Mucosa of stomach (tissue), 1 donor: ENCODE measurements around the gene CCDC97.

ENCODE experiments used
- H3K27me3 ChIP-seq: one replicate; pipeline ENCODE4 v1.7.0; 2013; ENCODE audit warnings: mild to moderate bottlenecking, low read length; ENCODE audit not compliant: control insufficient read depth, insufficient read depth
- H3K36me3 ChIP-seq: one replicate; pipeline ENCODE4 v1.7.0; 2013; ENCODE audit warnings: low read length; ENCODE audit not compliant: control insufficient read depth, insufficient read depth
- H3K4me1 ChIP-seq: one replicate; pipeline ENCODE4 v1.7.0; 2013; ENCODE audit warnings: mild to moderate bottlenecking, low read length; ENCODE audit not compliant: control insufficient read depth, insufficient read depth
- H3K4me3 ChIP-seq: one replicate; pipeline ENCODE4 v1.7.0; 2013; ENCODE audit warnings: low read length
- H3K9ac ChIP-seq: one replicate; pipeline ENCODE4 v1.7.0; 2013; ENCODE audit warnings: mild to moderate bottlenecking, low read length, moderate library complexity
- H3K9me3 ChIP-seq: one replicate; pipeline ENCODE4 v1.7.0; 2013; ENCODE audit warnings: mild to moderate bottlenecking, low read length, moderate library complexity; ENCODE audit not compliant: control insufficient read depth
- donor health status: Pancreatic carcinoma.

The CCDC97 gene

DNA sequence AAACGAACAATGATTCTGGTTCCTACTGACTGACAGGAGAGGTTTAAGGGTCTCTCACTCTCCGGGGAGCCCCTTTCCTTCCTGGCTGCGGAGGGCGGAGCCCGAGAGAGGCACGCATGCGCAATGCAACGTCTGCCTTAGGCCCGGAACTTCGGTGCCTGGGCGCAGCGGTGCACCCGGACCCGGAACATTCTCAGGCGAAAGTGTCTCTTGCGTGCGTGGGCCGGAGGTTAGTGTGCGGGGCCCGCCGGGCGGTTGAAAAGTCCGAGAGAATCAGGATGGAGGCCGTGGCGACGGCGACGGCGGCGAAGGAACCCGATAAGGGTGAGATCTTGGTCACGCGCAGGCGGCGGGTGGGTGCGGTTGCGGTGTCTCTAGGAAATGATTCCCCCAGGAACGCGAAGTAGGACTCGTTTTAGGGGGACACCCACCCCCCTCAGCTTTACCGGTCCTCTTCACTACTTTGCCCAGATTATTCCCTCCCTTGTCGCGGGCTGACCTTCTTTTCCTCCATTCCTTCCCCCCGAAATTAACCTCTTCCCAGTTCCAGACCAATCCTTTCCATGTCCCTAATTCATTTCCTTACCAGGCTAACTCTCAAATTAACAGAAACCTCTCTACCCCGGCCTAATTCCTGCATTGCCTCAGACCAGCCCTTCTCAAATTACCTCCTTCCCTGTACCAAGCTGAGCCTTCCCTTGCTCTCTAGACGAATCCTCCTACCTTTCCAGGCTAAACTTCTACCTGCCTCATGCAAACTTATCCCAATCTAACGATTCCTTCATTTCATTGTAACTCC lies at the start of gene CCDC97:
Gene CCDC97 (plus strand): TSS at position 140 of the 799 bp plus-strand sequence. CDS start 139 bp downstream, at position 279.
- peaks cover 22% of the 10 kb centered on the region for H3K4me1 ChIP-seq

DNA sequence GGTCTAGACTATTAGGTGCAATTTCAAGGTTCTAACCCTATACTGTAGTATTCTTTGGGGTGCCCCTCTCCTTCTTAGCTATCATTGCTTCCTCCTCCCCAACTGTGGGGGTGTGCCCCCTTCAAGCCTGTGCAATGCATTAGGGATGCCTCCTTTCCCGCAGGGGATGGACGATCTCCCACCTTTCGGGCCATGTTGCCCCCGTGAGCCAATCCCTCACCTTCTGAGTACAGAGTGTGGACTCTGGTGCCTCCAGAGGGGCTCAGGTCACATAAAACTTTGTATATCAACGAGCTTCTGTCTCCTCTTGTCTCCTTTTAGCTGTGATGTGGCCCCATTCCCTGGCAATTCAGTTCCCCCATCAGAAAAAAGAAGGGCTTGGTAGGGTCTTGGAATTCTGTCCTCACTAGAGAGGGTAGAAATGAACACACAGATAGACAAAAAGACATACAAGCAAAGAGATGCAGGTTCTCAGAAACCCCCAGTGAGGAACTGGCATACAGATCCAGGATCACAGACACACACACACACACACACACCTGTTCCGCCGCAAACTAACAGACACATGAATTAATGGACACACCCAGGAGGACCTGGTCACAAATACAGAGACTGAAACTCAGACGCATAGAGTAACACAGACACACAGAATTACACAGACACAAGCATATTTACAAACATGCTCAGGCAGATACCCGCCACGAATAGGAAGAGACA lies 48.3 kb upstream of the CCDC97 start:
- Histone ChIP-seq H3K4me1 (peaks cover 14% of the 10 kb centered on the region), H3K36me3 (no peaks in the 10 kb centered on the region), H3K4me3 (peak overlapping the region; percentile 51), H3K9ac (peak overlapping the region; percentile 82), H3K9me3 (no peaks in the 10 kb centered on the region), H3K27me3 (no peaks in the 10 kb centered on the region)

More for the DNA sequence above, at the start of gene CCDC97:
- peak within 1 kb of the TSS; percentile 82 for H3K9ac ChIP-seq
- H3K36me3 ChIP-seq = peaks cover 8% of the 10 kb centered on the region
- H3K9me3 ChIP-seq = no peaks in the 10 kb centered on the region
- no peaks in the 10 kb centered on the region for H3K27me3 ChIP-seq
- peak within 1 kb of the TSS; percentile 72 for H3K4me3 ChIP-seq

DNA sequence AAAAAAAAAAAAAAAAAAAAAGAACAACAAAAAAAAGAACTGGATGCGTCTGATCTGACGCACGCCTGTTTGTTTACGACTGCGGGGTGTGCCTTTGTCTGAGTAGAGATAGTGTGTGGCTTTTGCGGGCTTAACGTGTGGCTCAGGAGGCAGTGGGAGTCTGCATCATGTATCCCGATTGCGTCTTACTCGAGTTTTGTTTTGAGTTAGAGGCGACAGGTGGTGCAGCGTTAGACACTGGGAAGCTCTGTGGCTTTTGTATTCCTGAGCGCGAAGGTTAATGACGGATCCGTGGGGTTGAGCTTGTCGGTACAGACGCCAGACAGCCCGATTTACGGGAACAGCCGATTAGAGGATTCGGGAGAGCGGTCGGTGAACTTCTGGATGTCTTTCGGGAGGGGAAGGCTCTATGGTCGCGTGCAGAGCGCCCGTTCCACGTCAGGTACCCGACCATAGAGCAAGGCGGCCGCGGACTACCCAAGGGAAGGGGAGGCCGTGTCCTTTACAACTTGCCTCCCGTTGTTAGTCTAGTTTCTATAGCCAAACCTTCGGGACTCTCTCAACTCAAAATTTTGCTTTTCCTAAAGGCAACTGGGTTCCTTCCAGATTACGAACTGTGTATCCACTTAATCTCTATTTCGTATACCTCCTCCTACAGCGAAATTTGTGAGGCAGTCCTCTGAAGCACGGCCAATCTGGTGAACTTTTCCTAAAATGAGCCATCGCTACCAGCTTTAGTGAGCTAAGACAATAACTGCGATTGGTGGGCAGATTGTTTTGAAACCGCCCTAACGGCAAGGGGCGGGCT lies 46.7 kb upstream of the CCDC97 start:
- H3K36me3 ChIP-seq = no peaks in the 10 kb centered on the region
- H3K4me1 ChIP-seq = peaks cover 25% of the 10 kb centered on the region
- H3K9ac ChIP-seq = peak overlapping the region; percentile 82
- H3K9me3 ChIP-seq = no peaks in the 10 kb centered on the region
- H3K4me3 ChIP-seq = peak overlapping the region; percentile 51
- no peaks in the 10 kb centered on the region for H3K27me3 ChIP-seq

GRCh38 chr19:41263850-41264580 lies 46.0 kb upstream of the CCDC97 start, which contains the start of gene HNRNPUL1:
HNRNPUL1 (plus strand) TSS chr19:41264372; CDS start chr19:41264504, 132 bp downstream.
- H3K9me3 ChIP-seq = no peaks in the 10 kb centered on the region
- peak within 1 kb of the TSS; percentile 98 for H3K9ac ChIP-seq
- H3K4me1 ChIP-seq = peaks cover 25% of the 10 kb centered on the region
- peak within 1 kb of the TSS; percentile 53 for H3K4me3 ChIP-seq
- H3K27me3 ChIP-seq = no peaks in the 10 kb centered on the region
- peaks cover 2% of the 10 kb centered on the region for H3K36me3 ChIP-seq

- peaks cover 25% of the 10 kb centered on the region for H3K4me1 ChIP-seq
Measured at GRCh38 chr19:41264581-41265394, 45.2 kb upstream of the CCDC97 start.

GRCh38 chr19:41265395-41266153 lies 44.4 kb upstream of the CCDC97 start:
- H3K36me3 ChIP-seq = peaks cover 8% of the 10 kb centered on the region

More at GRCh38 chr19:41264581-41265394, 45.2 kb upstream of the CCDC97 start:
- H3K27me3 ChIP-seq = no peaks in the 10 kb centered on the region
- peak overlapping the region; percentile 98 for H3K9ac ChIP-seq
- peaks cover 8% of the 10 kb centered on the region for H3K36me3 ChIP-seq
- H3K4me3 ChIP-seq = peak overlapping the region; percentile 53
- no peaks in the 10 kb centered on the region for H3K9me3 ChIP-seq

DNA sequence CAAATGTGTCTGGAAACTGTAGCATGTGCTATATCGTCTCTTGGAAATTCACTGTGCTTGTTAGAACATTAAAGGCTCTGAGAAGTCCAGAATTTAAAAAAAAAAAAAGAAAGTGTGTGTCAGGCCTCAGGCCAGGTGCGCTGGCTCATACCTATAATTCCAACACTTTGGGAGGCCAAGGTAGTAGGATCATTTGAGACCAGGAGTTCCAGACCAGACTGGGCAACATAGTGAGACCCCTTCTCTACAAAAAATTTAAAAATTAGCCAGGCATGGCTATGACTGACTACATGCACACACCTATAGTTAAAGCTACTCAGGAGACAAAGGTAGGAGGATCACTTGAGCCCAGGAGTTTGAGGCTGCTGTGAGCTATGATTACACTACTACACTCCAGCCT lies 40.9 kb upstream of the CCDC97 start:
- Histone ChIP-seq H3K9ac (no peak overlapping the region), H3K4me1 (peaks cover 17% of the 10 kb centered on the region), H3K9me3 (no peaks in the 10 kb centered on the region), H3K36me3 (peaks cover 34% of the 10 kb centered on the region), H3K4me3 (no peak overlapping the region), H3K27me3 (no peaks in the 10 kb centered on the region)

More at GRCh38 chr19:41265395-41266153, 44.4 kb upstream of the CCDC97 start:
- Histone ChIP-seq H3K4me3 (peak overlapping the region; percentile 53), H3K4me1 (peaks cover 25% of the 10 kb centered on the region), H3K27me3 (no peaks in the 10 kb centered on the region), H3K9ac (peak overlapping the region; percentile 98), H3K9me3 (no peaks in the 10 kb centered on the region)

DNA sequence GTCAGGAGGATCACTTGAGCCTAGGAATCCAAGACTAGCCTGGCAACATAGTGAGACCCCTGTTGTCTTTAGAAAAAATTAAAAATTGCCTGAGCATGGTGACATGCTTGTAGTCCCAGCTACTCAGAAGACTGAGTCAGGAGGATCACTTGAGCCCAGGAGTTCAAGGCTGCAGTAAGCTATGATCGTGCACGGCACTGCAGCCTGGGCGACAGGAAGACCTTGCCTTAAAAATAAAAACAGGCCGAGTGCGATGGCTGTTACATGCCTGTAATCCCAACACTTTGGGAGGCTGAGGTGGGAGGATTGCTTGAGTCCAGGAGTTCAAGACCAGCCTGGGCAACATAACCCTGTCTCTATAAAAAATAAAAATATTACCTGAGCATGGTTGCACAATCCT lies 40.4 kb upstream of the CCDC97 start:
- H3K9ac ChIP-seq = no peak overlapping the region
- H3K4me1 ChIP-seq = peaks cover 17% of the 10 kb centered on the region
- H3K27me3 ChIP-seq = no peaks in the 10 kb centered on the region
- no peak overlapping the region for H3K4me3 ChIP-seq
- no peaks in the 10 kb centered on the region for H3K9me3 ChIP-seq
- peaks cover 39% of the 10 kb centered on the region for H3K36me3 ChIP-seq

- Histone ChIP-seq H3K9ac (no peak overlapping the region), H3K27me3 (no peaks in the 10 kb centered on the region), H3K4me1 (no peaks in the 10 kb centered on the region), H3K9me3 (no peaks in the 10 kb centered on the region), H3K4me3 (no peak overlapping the region), H3K36me3 (peaks cover 48% of the 10 kb centered on the region)
Measured at GRCh38 chr19:41273076-41273475, 36.9 kb upstream of the CCDC97 start.

GRCh38 chr19:41274802-41275201 lies 35.2 kb upstream of the CCDC97 start:
- H3K9ac ChIP-seq = no peak overlapping the region
- peaks cover 52% of the 10 kb centered on the region for H3K36me3 ChIP-seq

More at GRCh38 chr19:41274802-41275201, 35.2 kb upstream of the CCDC97 start:
- Histone ChIP-seq H3K27me3 (no peaks in the 10 kb centered on the region), H3K4me1 (no peaks in the 10 kb centered on the region), H3K9me3 (no peaks in the 10 kb centered on the region), H3K4me3 (no peak overlapping the region)
